Right lobe of liver (tissue), 4 donors: ENCODE data around the gene HOOK2.

Experiments used
- POLR2A ChIP-seq: fragments of 450-650 bp; IDR thresholded peaks from one replicate; pipeline ENCODE4 v1.6.1; 2017; ENCODE audit warnings: antibody characterized with exemption, mild to moderate bottlenecking
- TF ChIP-seq, protein P1 (sequence below), 4 donors: fragments of 200-600 bp in 3 of 4; fragments of 450-650 bp in 1 of 4; IDR thresholded peaks; one replicate each; pipeline versions ENCODE4 v1.5.1 to v1.8.0; 2016 to 2022; ENCODE audit warnings: antibody characterized with exemption in 4 of 4, mild to moderate bottlenecking in 2 of 4
- donor health status: DM: no; HTN: no; CAD: no.
- donor health status: DM: no; HTN: no; CAD: no.
- donor health status: DM: no; HTN: yes; CAD: no.

DNA sequence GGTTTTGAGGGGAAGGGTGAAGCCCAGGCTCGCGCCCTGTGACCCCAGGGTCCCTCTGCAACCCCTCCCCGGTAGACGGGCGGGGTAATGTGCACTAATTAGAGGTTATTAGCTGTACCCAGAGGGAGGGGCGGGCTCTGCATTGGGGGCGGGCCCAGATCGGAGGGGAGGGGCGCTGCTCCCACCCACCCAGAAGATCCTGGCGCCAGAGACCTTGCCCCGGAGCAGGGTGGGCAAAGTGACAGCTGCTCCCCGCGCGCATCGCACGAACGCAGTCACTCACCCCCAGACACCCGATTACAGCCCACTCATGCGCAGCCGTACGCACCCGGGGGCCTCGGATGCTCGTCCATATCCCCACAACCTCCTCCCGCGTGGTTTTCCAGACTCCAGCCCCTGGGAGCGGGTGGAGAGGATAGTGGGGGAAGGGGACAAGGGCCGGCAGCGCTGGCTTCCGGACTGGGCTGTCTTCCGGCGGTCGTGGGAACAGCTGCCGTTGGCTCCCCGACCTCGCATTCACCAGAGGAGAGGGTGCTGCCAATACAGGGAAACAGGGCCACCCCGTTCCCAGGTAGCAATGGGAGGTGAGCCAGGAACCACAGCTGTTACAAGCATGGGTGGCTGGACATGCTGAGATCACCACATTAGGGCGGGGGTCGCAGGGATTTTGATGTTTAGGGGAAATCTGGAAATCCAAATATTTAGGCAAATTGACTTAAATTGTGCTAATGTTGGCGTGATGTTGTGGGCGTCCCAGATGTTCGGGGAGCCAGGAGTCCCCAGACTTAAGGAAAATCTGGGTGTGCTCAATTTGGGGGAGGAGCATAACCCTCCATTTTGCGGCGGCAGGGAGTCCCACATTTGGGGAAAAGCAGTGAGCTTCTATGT lies 2.9 kb upstream of the HOOK2 start:
- TF ChIP-seq, protein P1, sequence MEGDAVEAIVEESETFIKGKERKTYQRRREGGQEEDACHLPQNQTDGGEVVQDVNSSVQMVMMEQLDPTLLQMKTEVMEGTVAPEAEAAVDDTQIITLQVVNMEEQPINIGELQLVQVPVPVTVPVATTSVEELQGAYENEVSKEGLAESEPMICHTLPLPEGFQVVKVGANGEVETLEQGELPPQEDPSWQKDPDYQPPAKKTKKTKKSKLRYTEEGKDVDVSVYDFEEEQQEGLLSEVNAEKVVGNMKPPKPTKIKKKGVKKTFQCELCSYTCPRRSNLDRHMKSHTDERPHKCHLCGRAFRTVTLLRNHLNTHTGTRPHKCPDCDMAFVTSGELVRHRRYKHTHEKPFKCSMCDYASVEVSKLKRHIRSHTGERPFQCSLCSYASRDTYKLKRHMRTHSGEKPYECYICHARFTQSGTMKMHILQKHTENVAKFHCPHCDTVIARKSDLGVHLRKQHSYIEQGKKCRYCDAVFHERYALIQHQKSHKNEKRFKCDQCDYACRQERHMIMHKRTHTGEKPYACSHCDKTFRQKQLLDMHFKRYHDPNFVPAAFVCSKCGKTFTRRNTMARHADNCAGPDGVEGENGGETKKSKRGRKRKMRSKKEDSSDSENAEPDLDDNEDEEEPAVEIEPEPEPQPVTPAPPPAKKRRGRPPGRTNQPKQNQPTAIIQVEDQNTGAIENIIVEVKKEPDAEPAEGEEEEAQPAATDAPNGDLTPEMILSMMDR (IDR thresholded peaks at IDR 0.05), result peak in 1 of 4 donors; percentile 2
- peak; percentile 74 for TF ChIP-seq POLR2A
